Panc1 (cell line): ENCODE data around the gene ZNF76. TPM values are rescaled to one million over a fixed set of nuclear protein-coding genes. Genes with fewer than 3 reads are reported as not detected.

Experiments used
- ATAC-seq: fragments of 200-7000 bp; cut with Tn5 transposase; 2 replicates; pipeline ENCODE4 v1.9.1; 2020; ENCODE audit warnings: mild to moderate bottlenecking, moderate library complexity
- BruUV-seq: library from RNA; stranded (reverse); fragments of 400-500 nt; replicated peaks from 2 replicates; lab custom pipeline; 2021; lab: Mats Ljungman, UMichigan
- CTCF ChIA-PET: fragments of 300-600 bp; sonication (Branson Sonifier 250); formaldehyde crosslinking; loops from one replicate; lab custom pipeline; 2022; ENCODE audit warnings: antibody characterized with exemption; lab: Charles Lee
- POLR2A ChIA-PET: fragments of 300-600 bp; sonication (Branson Sonifier 250); formaldehyde crosslinking; loops from one replicate; lab custom pipeline; 2022; ENCODE audit warnings: antibody characterized with exemption; lab: Charles Lee
- DNase-seq: peaks from one replicate; pipeline ENCODE4 v3.0.0-alpha.2; 2010; ENCODE audit warnings: low read depth, low spot score
- H3K27ac ChIP-seq: 2 replicates; pipeline ENCODE4 v1.5.1; 2011; ENCODE audit warnings: mild to moderate bottlenecking, low read length, inconsistent platforms
- H3K27me3 ChIP-seq: fragments of 200-500 bp; sonication (Bioruptor generic); 2 replicates; pipeline ENCODE4 v1.6.0; 2014; ENCODE audit warnings: low read length, inconsistent platforms; ENCODE audit not compliant: control insufficient read depth, insufficient read depth
- H3K36me3 ChIP-seq: fragments of 200-500 bp; sonication (Bioruptor generic); 2 replicates; pipeline ENCODE4 v1.5.1; 2014; ENCODE audit warnings: inconsistent platforms, mild to moderate bottlenecking, low read length, moderate library complexity; ENCODE audit not compliant: control insufficient read depth, insufficient read depth
- H3K4me1 ChIP-seq: 2 replicates; pipeline ENCODE4 v1.5.1; 2011; ENCODE audit warnings: inconsistent platforms, mild to moderate bottlenecking, low read length, moderate library complexity; ENCODE audit not compliant: control insufficient read depth, insufficient read depth
- H3K4me3 ChIP-seq, 2 experiments: 2 replicates each; pipeline ENCODE4 v1.5.1; 2011 to 2012; ENCODE audit warnings: low read depth in 2 of 2, low read length in 2 of 2, mild to moderate bottlenecking in 2 of 2, inconsistent platforms in 1 of 2, moderate library complexity in 1 of 2
- H3K9me3 ChIP-seq: fragments of 200-500 bp; sonication (Bioruptor generic); 2 replicates; pipeline ENCODE4 v1.5.1; 2014; ENCODE audit warnings: low read depth, mild to moderate bottlenecking, inconsistent platforms, low read length, moderate library complexity; ENCODE audit not compliant: control insufficient read depth, insufficient read depth
- CTCF ChIP-seq: fragments of 450-650 bp; IDR thresholded peaks from 2 replicates; pipeline ENCODE4 v1.5.1; 2017; ENCODE audit warnings: mild to moderate bottlenecking
- POLR2AphosphoS5 ChIP-seq: IDR thresholded peaks from 2 replicates; pipeline ENCODE4 v1.6.1; 2012; ENCODE audit warnings: mild to moderate bottlenecking, low read depth, low read length, moderate library complexity
- REST ChIP-seq, 2 experiments: IDR thresholded peaks; 2 replicates each; pipeline ENCODE4 v1.6.1; 2011 to 2012; ENCODE audit warnings: low read depth in 2 of 2, control low read depth in 1 of 2, low read length in 1 of 2, mild to moderate bottlenecking in 1 of 2, moderate library complexity in 1 of 2; ENCODE audit not compliant: insufficient read depth in 1 of 2
- SIN3A ChIP-seq: IDR thresholded peaks from 2 replicates; pipeline ENCODE4 v1.6.1; 2012; ENCODE audit warnings: low read depth, mild to moderate bottlenecking, low read length, moderate library complexity, borderline replicate concordance; ENCODE audit not compliant: insufficient read depth
- TCF7L2 ChIP-seq: IDR thresholded peaks from 2 replicates; pipeline ENCODE4 v1.6.1; 2011; ENCODE audit warnings: mild to moderate bottlenecking, low read depth, low read length, inconsistent platforms
- in situ Hi-C: cut with HindIII; loops from 2 replicates; pipeline ENCODE4 v1.10.0; 2016; ENCODE audit warnings: low sequenced_read_pairs, low pct_unique_long_range_greater_than_20kb
- intact Hi-C: fragments of 100-400 bp; cut with micrococcal nuclease; formaldehyde crosslinking; loops from one replicate; pipeline ENCODE4 v1.10.0; 2022; ENCODE audit not compliant: unreplicated experiment
- total RNA-seq: library from RNA; stranded (reverse); gene quantifications from one replicate; pipeline ENCODE4 v1.2.1, GENCODE V29; 2021; ENCODE audit not compliant: unreplicated experiment

The ZNF76 gene
- total RNA-seq, 1 experiment from 2014 or later, result 41.5 TPM

- ChIA-PET POLR2A (interaction anchor here (0.6 kb wide), 1 partner anchor 36 kb away, joined by 3 read pairs; no protein-coding TSS in a partner anchor), CTCF (no interaction called here)
- Histone ChIP-seq H3K36me3 (0 out of 2 replicates have a peak, but pooled peaks cover 2% of the 10 kb centered on the region), H3K4me3 (no peak overlapping the region), H3K4me1 (no peaks in the 10 kb centered on the region), H3K27me3 (no peaks in the 10 kb centered on the region), H3K27ac (no peak overlapping the region), H3K9me3 (no peaks in the 10 kb centered on the region; the same call in 1 of the 2 replicates)
- no peak for ATAC-seq
- intact Hi-C loops (no loop called here), in situ Hi-C loops (no loop called here)
- no TSS peak for BruUV-seq
- TF ChIP-seq CTCF, result no peak
- no peak for TF ChIP-seq REST (IDR thresholded peaks at IDR 0.05; ENCODE audit: insufficient read depth in 1 of 2, low read depth in 2 of 2, low read length in 1 of 2)
- no peak for TF ChIP-seq SIN3A
- TF ChIP-seq POLR2AphosphoS5, result no peak
- TF ChIP-seq TCF7L2, result no peak
- no peak for DNase-seq
These were observed 28.6 kb upstream of the ZNF76 start for GRCh38 chr6:35230950-35231349.

GRCh38 chr6:35231563-35231962 lies 28.0 kb upstream of the ZNF76 start:
- no peaks in the 10 kb centered on the region for H3K4me1 ChIP-seq
- POLR2A ChIA-PET, result interaction anchor here (0.6 kb wide), 1 partner anchor 36 kb away, joined by 3 read pairs; no protein-coding TSS in a partner anchor
- H3K9me3 ChIP-seq, result no peaks in the 10 kb centered on the region; the same call in 1 of the 2 replicates
- H3K27me3 ChIP-seq, result no peaks in the 10 kb centered on the region
- ATAC-seq (no peak), DNase-seq (no peak)
- no TSS peak for BruUV-seq
- intact Hi-C loops, result no loop called here
- in situ Hi-C loops, result no loop called here
- no peak overlapping the region for H3K4me3 ChIP-seq
- CTCF ChIA-PET, result no interaction called here
- no peak overlapping the region for H3K27ac ChIP-seq
- TF ChIP-seq SIN3A (no peak), CTCF (no peak), TCF7L2 (no peak), POLR2AphosphoS5 (no peak), REST (IDR thresholded peaks at IDR 0.05; ENCODE audit: insufficient read depth in 1 of 2, low read depth in 2 of 2, low read length in 1 of 2) (no peak)
- H3K36me3 ChIP-seq, result 0 out of 2 replicates have a peak, but pooled peaks cover 2% of the 10 kb centered on the region
